Transverse colon (tissue), 4 donors: Measurements from ENCODE around the gene TERC. TPM values are rescaled to one million over a fixed set of nuclear protein-coding genes. Genes with fewer than 3 reads are reported as not detected.
"Not testable (repeated sequence)": the region's sequence is repeated elsewhere in the genome, so short reads cannot be mapped to it uniquely, and the experiment has no call there.

Experiments used
- DNase-seq: peaks from one replicate; pipeline ENCODE4 v3.0.0-alpha.2; 2019
- H3K27ac ChIP-seq, 4 donors: fragments of 200-600 bp; sonication (generic); 2 replicates each; pipeline ENCODE4 v1.5.1; 2016 to 2018; ENCODE audit warnings: inconsistent platforms in 4 of 4
- H3K27me3 ChIP-seq: fragments of 200-600 bp; sonication (generic); 2 replicates; pipeline ENCODE4 v1.5.1; 2017; ENCODE audit warnings: inconsistent platforms
- H3K36me3 ChIP-seq, 4 donors: fragments of 200-600 bp; sonication (generic); 2 replicates each; pipeline ENCODE4 v1.5.1; 2017 to 2019; ENCODE audit warnings: inconsistent platforms in 4 of 4
- H3K4me1 ChIP-seq, 4 donors: fragments of 200-600 bp; sonication (generic); 2 replicates each; pipeline ENCODE4 v1.5.1; 2017 to 2020; ENCODE audit warnings: inconsistent platforms in 4 of 4
- H3K4me3 ChIP-seq, 4 donors: fragments of 200-600 bp; sonication (generic); 1 replicate in 1 of 4; 2 replicates in 3 of 4; pipeline versions ENCODE4 v1.5.1 to v1.6.1; 2017 to 2019; ENCODE audit warnings: inconsistent platforms in 4 of 4
- H3K9me3 ChIP-seq, 2 donors: fragments of 200-600 bp; sonication (generic); 2 replicates each; pipeline ENCODE4 v1.5.1; 2017 to 2019; ENCODE audit warnings: inconsistent platforms in 2 of 2
- CTCF ChIP-seq, 5 experiments: fragments of 200-600 bp in 3 of 5; fragments of 450-650 bp in 2 of 5; sonication (generic) in 3 of 5; IDR thresholded peaks; 1 replicate in 2 of 5; 2 replicates in 3 of 5; pipeline ENCODE4 v1.5.1; 2016 to 2017; ENCODE audit warnings: antibody characterized with exemption in 5 of 5, inconsistent platforms in 3 of 5, mild to moderate bottlenecking in 2 of 5, moderate library complexity in 1 of 5
- EP300 ChIP-seq: sonication (generic); formaldehyde crosslinking; IDR thresholded peaks from one replicate; pipeline ENCODE4 v1.6.1; 2017; ENCODE audit warnings: antibody characterized with exemption, low read depth
- POLR2A ChIP-seq: fragments of 450-650 bp; IDR thresholded peaks from one replicate; pipeline ENCODE4 v1.6.1; 2016; ENCODE audit warnings: antibody characterized with exemption, mild to moderate bottlenecking, moderate library complexity
- POLR2AphosphoS5 ChIP-seq, 3 donors: sonication (generic); formaldehyde crosslinking; IDR thresholded peaks; one replicate each; pipeline ENCODE4 v1.6.1; 2016; ENCODE audit warnings: antibody characterized with exemption in 3 of 3
- WGBS, 2 donors: methylation state at CpG; one replicate each; pipeline ENCODE4 v1.1.5; 2018; ENCODE audit warnings: low coverage in 1 of 2; 5-methylcytosine and 5-hydroxymethylcytosine counted together
- in situ Hi-C, 4 donors: fragments of 200-750 bp; cut with MboI; loops; one replicate each; pipeline versions ENCODE4 v1.15.0 to v1.15.1; 2017; ENCODE audit warnings: low sequenced_read_pairs in 3 of 4, low pct_ligation_motif_present in 1 of 4, low pct_unique_long_range_greater_than_20kb in 1 of 4
- intact Hi-C: fragments of 100-400 bp; cut with DNase I; formaldehyde crosslinking; loops from one replicate; pipeline ENCODE4 v1.15.1; 2023; ENCODE audit warnings: low total_unique reads
- small RNA-seq, 4 donors: library from RNA; depleted of rRNA; stranded (forward); fragments of <200 nt; gene quantifications; one replicate each; pipeline ENCODE3, GENCODE V24; 2016
- total RNA-seq, 4 donors: library from RNA; depleted of rRNA; stranded (reverse); fragments of >200 nt; gene quantifications; one replicate each; pipeline ENCODE4 v1.1.0, GENCODE V29; 2016

TERC gene
- total RNA-seq, 4 donors from 2014 or later: 221 to 276 (median 247) TPM

- Histone ChIP-seq H3K4me1 (no peaks in the 10 kb centered on the region), H3K9me3 (no peaks in the 10 kb centered on the region), H3K36me3 (no peaks in the 10 kb centered on the region), H3K27ac (no peak overlapping the region), H3K27me3 (no peaks in the 10 kb centered on the region), H3K4me3 (no peak overlapping the region)
- TF ChIP-seq EP300 (no peak), POLR2AphosphoS5 (IDR thresholded peaks at IDR 0.05) (no peak), POLR2A (no peak), CTCF (IDR thresholded peaks at IDR 0.05) (no peak)
- DNase-seq: no peak
- intact Hi-C loops: no loop called here
- in situ Hi-C loops: no loop called here
Measured at GRCh38 chr3:169722724-169723123, 42.1 kb downstream of the TERC start.

GRCh38 chr3:169718415-169718814, 46.4 kb downstream of the TERC start:
- 87 to 94% methylated on average over 4 of the region's 4 CpGs for WGBS, 2 donors

More at GRCh38 chr3:169718415-169718814, 46.4 kb downstream of the TERC start:
- DNase-seq, H3K36me3 ChIP-seq, intact Hi-C loops, in situ Hi-C loops, H3K27me3 ChIP-seq, H3K4me3 ChIP-seq, H3K4me1 ChIP-seq, H3K9me3 ChIP-seq, H3K27ac ChIP-seq: not testable (repeated sequence)

Small RNA genes within 50 kb of the gene (small RNA-seq; reads per million reads assigned to genes)
- gene RNU6-637P: 0 reads per million in 4 donors

Other genes with a start within 250 kb of the TERC start
- gene MECOM, start 101.3 kb downstream of the TERC start, total RNA-seq: 10 to 100 TPM; 57.2 to 85.1 (median 80.7) TPM
- gene ACTRT3, start 4.5 kb upstream of the TERC start, total RNA-seq: 1 to 10 TPM in 1 of 4 donors, under 1 TPM in 1, not detected in 2; 0.96 to 2.1 TPM
- 10 to 100 TPM in 3 of 4 donors, 1 to 10 TPM in 1; 7.0 to 27.3 (median 18.1) TPM for gene MYNN, start 8.3 kb upstream of the TERC start, total RNA-seq
- gene LRRIQ4, start 47.8 kb upstream of the TERC start, total RNA-seq: not detected
- 1 to 10 TPM in 2 of 4 donors, not detected in 2; 1.3 to 1.9 TPM for gene LRRC34, start 47.8 kb upstream of the TERC start, total RNA-seq
- gene LRRC31, start 104.9 kb upstream of the TERC start, total RNA-seq: 10 to 100 TPM; 18.0 to 67.6 (median 44.0) TPM
- not detected for gene SAMD7, start 146.5 kb upstream of the TERC start, total RNA-seq
- 10 to 100 TPM; 18.7 to 48.7 (median 30.0) TPM for gene SEC62, start 201.7 kb upstream of the TERC start, total RNA-seq